Measurements from ENCODE around the gene MX1. TPM values are rescaled to one million over a fixed set of nuclear protein-coding genes. Genes with fewer than 3 reads are reported as not detected.

MX1 gene
- total and polyA plus RNA-seq, 2 of the 13 experiments (the other 11 are each of a cell fraction or from before 2014, with no cell fraction given), result 2.6 to 5.8 TPM

DNA sequence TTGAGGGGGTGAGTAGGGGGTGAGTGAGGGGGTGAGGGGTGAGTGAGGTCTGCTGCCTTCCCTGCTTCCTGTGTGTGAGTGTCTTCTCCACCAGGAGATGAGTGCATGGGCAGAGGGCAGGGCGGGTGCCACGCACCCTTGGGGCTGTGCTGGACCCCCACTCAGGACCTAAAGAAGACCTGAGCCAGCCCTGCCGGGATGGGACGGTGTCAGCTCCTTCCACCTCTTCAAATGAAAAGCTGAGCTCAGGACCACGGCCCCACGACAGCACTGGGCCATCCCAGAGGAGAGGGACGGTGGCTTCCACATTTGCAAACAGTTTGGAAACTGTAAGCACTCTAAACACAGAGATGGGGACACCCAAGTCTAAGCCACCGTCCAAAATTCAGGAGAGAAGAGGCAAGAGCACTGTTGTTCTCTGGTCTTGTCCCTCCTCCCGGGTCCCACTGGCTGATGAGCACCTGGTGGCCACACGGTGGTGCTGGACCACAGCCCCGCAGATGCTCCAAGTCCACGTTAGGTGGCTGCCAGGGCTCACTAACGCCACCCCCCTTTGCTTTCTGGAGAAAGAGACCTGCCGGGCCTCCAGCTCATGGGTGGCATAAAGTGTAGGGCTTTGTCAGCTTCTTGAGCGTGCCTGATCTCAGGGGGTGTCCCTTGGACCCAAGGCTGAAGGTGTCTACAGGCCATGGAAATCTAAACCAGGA is 49.8 kb downstream of the MX1 start (continued):
- TF ChIP-seq ZNF574 (CRISPR knock-in tag; IDR thresholded peaks at IDR 0.05) (no peak), HNF4G (IDR thresholded peaks at IDR 0.05; ENCODE audit: borderline replicate concordance, low read depth, low read length) (no peak), HNF4G (CRISPR knock-in tag; IDR thresholded peaks at IDR 0.05; ENCODE audit: borderline replicate concordance, low read depth) (no peak), SKI (IDR thresholded peaks at IDR 0.05; ENCODE audit: partially characterized antibody) (no peak), SMC3 (IDR thresholded peaks at IDR 0.05; ENCODE audit: low read length) (peak; percentile 25; the same call in 1 of the 2 replicates), ZFP37 (CRISPR knock-in tag; IDR thresholded peaks at IDR 0.05; ENCODE audit: borderline replicate concordance) (no peak), ZNF263 (CRISPR knock-in tag; IDR thresholded peaks at IDR 0.05) (peak; percentile 84), ZNF234 (CRISPR knock-in tag; conservative IDR thresholded peaks at IDR 0.05) (no peak), ZFP36L1 (CRISPR knock-in tag; IDR thresholded peaks at IDR 0.05) (no peak), STAG1 (CRISPR knock-in tag; IDR thresholded peaks at IDR 0.05) (peak; percentile 84), ZNF362 (CRISPR knock-in tag; IDR thresholded peaks at IDR 0.05; ENCODE audit: borderline replicate concordance) (no peak), ZC3H4 (CRISPR knock-in tag; IDR thresholded peaks at IDR 0.05; ENCODE audit: borderline replicate concordance) (no peak), ZBTB38 (CRISPR knock-in tag; IDR thresholded peaks at IDR 0.05) (no peak), ZMAT3 (CRISPR knock-in tag; conservative IDR thresholded peaks at IDR 0.05) (no peak), ZNF432 (CRISPR knock-in tag; IDR thresholded peaks at IDR 0.05; ENCODE audit: borderline replicate concordance) (no peak), ZNF552 (CRISPR knock-in tag; IDR thresholded peaks at IDR 0.05; ENCODE audit: borderline replicate concordance) (no peak), NFE2L1 (CRISPR knock-in tag; IDR thresholded peaks at IDR 0.05; ENCODE audit: borderline replicate concordance) (no peak), ZNF747 (CRISPR knock-in tag; IDR thresholded peaks at IDR 0.05; ENCODE audit: borderline replicate concordance) (no peak), ZNF317 (CRISPR knock-in tag; IDR thresholded peaks at IDR 0.05) (no peak), ZNF331 (CRISPR knock-in tag; IDR thresholded peaks at IDR 0.05) (0 out of 2 replicates have a peak, but pooled peaks have one; percentile 15)
- TF ChIP-seq, protein P1, sequence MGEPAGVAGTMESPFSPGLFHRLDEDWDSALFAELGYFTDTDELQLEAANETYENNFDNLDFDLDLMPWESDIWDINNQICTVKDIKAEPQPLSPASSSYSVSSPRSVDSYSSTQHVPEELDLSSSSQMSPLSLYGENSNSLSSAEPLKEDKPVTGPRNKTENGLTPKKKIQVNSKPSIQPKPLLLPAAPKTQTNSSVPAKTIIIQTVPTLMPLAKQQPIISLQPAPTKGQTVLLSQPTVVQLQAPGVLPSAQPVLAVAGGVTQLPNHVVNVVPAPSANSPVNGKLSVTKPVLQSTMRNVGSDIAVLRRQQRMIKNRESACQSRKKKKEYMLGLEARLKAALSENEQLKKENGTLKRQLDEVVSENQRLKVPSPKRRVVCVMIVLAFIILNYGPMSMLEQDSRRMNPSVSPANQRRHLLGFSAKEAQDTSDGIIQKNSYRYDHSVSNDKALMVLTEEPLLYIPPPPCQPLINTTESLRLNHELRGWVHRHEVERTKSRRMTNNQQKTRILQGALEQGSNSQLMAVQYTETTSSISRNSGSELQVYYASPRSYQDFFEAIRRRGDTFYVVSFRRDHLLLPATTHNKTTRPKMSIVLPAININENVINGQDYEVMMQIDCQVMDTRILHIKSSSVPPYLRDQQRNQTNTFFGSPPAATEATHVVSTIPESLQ (CRISPR knock-in tag; conservative IDR thresholded peaks at IDR 0.05), result no peak

All from HepG2 (cell line).